Transverse colon (tissue), 4 donors: ENCODE data around the gene HPD. TPM values are rescaled to one million over a fixed set of nuclear protein-coding genes. Genes with fewer than 3 reads are reported as not detected.
"Not testable (repeated sequence)": the region's sequence is repeated elsewhere in the genome, so short reads cannot be mapped to it uniquely, and the experiment has no call there.

Experiments
- DNase-seq: peaks from one replicate; pipeline ENCODE4 v3.0.0-alpha.2; 2019
- H3K27ac ChIP-seq, 4 donors: fragments of 200-600 bp; sonication (generic); 2 replicates each; pipeline ENCODE4 v1.5.1; 2016 to 2018; ENCODE audit warnings: inconsistent platforms in 4 of 4
- H3K27me3 ChIP-seq: fragments of 200-600 bp; sonication (generic); 2 replicates; pipeline ENCODE4 v1.5.1; 2017; ENCODE audit warnings: inconsistent platforms
- H3K36me3 ChIP-seq, 4 donors: fragments of 200-600 bp; sonication (generic); 2 replicates each; pipeline ENCODE4 v1.5.1; 2017 to 2019; ENCODE audit warnings: inconsistent platforms in 4 of 4
- H3K4me1 ChIP-seq, 4 donors: fragments of 200-600 bp; sonication (generic); 2 replicates each; pipeline ENCODE4 v1.5.1; 2017 to 2020; ENCODE audit warnings: inconsistent platforms in 4 of 4
- H3K4me3 ChIP-seq, 4 donors: fragments of 200-600 bp; sonication (generic); 1 replicate in 1 of 4; 2 replicates in 3 of 4; pipeline versions ENCODE4 v1.5.1 to v1.6.1; 2017 to 2019; ENCODE audit warnings: inconsistent platforms in 4 of 4
- H3K9me3 ChIP-seq, 2 donors: fragments of 200-600 bp; sonication (generic); 2 replicates each; pipeline ENCODE4 v1.5.1; 2017 to 2019; ENCODE audit warnings: inconsistent platforms in 2 of 2
- EP300 ChIP-seq: sonication (generic); formaldehyde crosslinking; IDR thresholded peaks from one replicate; pipeline ENCODE4 v1.6.1; 2017; ENCODE audit warnings: antibody characterized with exemption, low read depth
- POLR2A ChIP-seq: fragments of 450-650 bp; IDR thresholded peaks from one replicate; pipeline ENCODE4 v1.6.1; 2016; ENCODE audit warnings: antibody characterized with exemption, mild to moderate bottlenecking, moderate library complexity
- POLR2AphosphoS5 ChIP-seq, 3 donors: sonication (generic); formaldehyde crosslinking; IDR thresholded peaks; one replicate each; pipeline ENCODE4 v1.6.1; 2016; ENCODE audit warnings: antibody characterized with exemption in 3 of 3
- WGBS, 2 donors: methylation state at CpG; one replicate each; pipeline ENCODE4 v1.1.5; 2018; ENCODE audit warnings: low coverage in 1 of 2; 5-methylcytosine and 5-hydroxymethylcytosine counted together
- in situ Hi-C, 4 donors: fragments of 200-750 bp; cut with MboI; loops; one replicate each; pipeline versions ENCODE4 v1.15.0 to v1.15.1; 2017; ENCODE audit warnings: low sequenced_read_pairs in 3 of 4, low pct_ligation_motif_present in 1 of 4, low pct_unique_long_range_greater_than_20kb in 1 of 4
- intact Hi-C: fragments of 100-400 bp; cut with DNase I; formaldehyde crosslinking; loops from one replicate; pipeline ENCODE4 v1.15.1; 2023; ENCODE audit warnings: low total_unique reads
- total RNA-seq, 4 donors: library from RNA; depleted of rRNA; stranded (reverse); fragments of >200 nt; gene quantifications; one replicate each; pipeline ENCODE4 v1.1.0, GENCODE V29; 2016
- TF ChIP-seq, protein P1 (sequence below), 5 experiments: fragments of 200-600 bp in 3 of 5; fragments of 450-650 bp in 2 of 5; sonication (generic) in 3 of 5; IDR thresholded peaks; 1 replicate in 2 of 5; 2 replicates in 3 of 5; pipeline ENCODE4 v1.5.1; 2016 to 2017; ENCODE audit warnings: antibody characterized with exemption in 5 of 5, inconsistent platforms in 3 of 5, mild to moderate bottlenecking in 2 of 5, moderate library complexity in 1 of 5

HPD gene
- total RNA-seq, 4 donors from 2014 or later: 0.41 TPM; not detected in 3

GRCh38 chr12:121872546-121873215 is 14.0 kb upstream of the HPD start:
- peak overlapping the region; percentile 4 to 65 (median 54) for H3K27ac ChIP-seq
- TF ChIP-seq, protein P1, sequence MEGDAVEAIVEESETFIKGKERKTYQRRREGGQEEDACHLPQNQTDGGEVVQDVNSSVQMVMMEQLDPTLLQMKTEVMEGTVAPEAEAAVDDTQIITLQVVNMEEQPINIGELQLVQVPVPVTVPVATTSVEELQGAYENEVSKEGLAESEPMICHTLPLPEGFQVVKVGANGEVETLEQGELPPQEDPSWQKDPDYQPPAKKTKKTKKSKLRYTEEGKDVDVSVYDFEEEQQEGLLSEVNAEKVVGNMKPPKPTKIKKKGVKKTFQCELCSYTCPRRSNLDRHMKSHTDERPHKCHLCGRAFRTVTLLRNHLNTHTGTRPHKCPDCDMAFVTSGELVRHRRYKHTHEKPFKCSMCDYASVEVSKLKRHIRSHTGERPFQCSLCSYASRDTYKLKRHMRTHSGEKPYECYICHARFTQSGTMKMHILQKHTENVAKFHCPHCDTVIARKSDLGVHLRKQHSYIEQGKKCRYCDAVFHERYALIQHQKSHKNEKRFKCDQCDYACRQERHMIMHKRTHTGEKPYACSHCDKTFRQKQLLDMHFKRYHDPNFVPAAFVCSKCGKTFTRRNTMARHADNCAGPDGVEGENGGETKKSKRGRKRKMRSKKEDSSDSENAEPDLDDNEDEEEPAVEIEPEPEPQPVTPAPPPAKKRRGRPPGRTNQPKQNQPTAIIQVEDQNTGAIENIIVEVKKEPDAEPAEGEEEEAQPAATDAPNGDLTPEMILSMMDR (IDR thresholded peaks at IDR 0.05): no peak
- TF ChIP-seq POLR2A (no peak), EP300 (no peak), POLR2AphosphoS5 (IDR thresholded peaks at IDR 0.05) (peak; percentile 9 to 27 (median 11))
- intact Hi-C loops: no loop called here

DNA sequence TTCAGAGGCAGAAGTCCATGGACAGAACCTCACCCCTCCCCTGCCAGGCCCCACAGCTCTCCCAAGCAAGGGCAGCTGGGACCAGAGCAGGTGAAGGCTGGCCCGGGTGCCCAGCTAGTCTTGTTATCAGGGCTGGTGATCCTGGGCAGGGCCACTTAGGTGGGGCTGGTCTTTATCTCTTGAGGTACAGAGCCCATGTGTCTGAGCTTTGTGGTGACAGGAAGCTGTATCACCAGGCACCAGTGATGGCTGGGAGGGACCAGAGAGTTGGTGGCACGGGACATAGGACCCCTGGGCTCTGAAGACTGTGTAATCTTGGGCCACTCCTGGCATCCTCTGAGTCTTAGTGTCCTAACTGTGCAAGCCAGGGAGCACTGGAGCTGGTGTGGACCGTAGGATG is 12.8 kb upstream of the HPD start:
- Histone ChIP-seq H3K27ac (no peak overlapping the region), H3K4me1 (peaks cover 3 to 6% (median 5%) of the 10 kb centered on the region in 4 donors), H3K4me3 (no peak overlapping the region), H3K9me3 (no peaks in the 10 kb centered on the region), H3K36me3 (no peaks in the 10 kb centered on the region), H3K27me3 (no peaks in the 10 kb centered on the region)
- WGBS, 2 donors: 59% methylated on average over 3 of the region's 3 CpGs; no CpG with 5 or more reads in 1 of the 2 donors
- DNase-seq: no peak
- intact Hi-C loops (no loop called here), in situ Hi-C loops (no loop called here)
- TF ChIP-seq, protein P1 (IDR thresholded peaks at IDR 0.05): no peak
- TF ChIP-seq POLR2A (no peak), EP300 (no peak), POLR2AphosphoS5 (IDR thresholded peaks at IDR 0.05) (no peak)

More at GRCh38 chr12:121872546-121873215, 14.0 kb upstream of the HPD start:
- WGBS, 2 donors: 36 to 40% methylated on average over 3 to 5 of the region's 5 CpGs
- in situ Hi-C loops: no loop called here
- H3K36me3 ChIP-seq: no peaks in the 10 kb centered on the region
- H3K4me3 ChIP-seq: no peak overlapping the region
- H3K4me1 ChIP-seq: peaks cover 3 to 6% (median 5%) of the 10 kb centered on the region in 4 donors
- H3K27me3 ChIP-seq: no peaks in the 10 kb centered on the region
- peak; percentile 55 for DNase-seq
- H3K9me3 ChIP-seq: no peaks in the 10 kb centered on the region

DNA sequence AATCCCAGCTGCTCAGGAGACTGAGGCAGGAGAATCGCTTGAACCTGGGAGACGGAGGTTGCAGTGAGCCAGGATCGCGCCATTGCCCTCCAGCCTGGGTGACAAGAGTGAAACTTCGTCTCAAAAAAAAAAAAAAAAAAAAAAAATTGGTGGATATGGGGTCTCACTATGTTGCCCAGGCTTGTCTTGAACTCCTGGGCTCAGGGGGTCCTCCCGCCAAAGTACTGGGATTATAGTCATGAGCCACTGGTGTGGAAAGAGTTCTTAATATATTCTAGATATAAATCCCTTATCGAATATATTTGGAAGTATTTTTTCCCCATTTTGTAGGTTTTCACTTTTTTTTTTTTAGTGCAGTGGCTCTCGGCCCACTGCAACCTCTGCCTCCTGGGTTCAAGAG is 10.6 kb upstream of the HPD start:
- DNase-seq, H3K4me1 ChIP-seq, in situ Hi-C loops, H3K4me3 ChIP-seq, H3K9me3 ChIP-seq, H3K27me3 ChIP-seq, intact Hi-C loops, H3K36me3 ChIP-seq, H3K27ac ChIP-seq: not testable (repeated sequence)
- WGBS, 2 donors: 93 to 95% methylated on average over 2 to 8 of the region's 8 CpGs

- 53 to 76% methylated on average over 4 of the region's 4 CpGs for WGBS, 2 donors
- DNase-seq: no peak
- Histone ChIP-seq H3K36me3 (no peaks in the 10 kb centered on the region), H3K4me1 (no peaks in the 10 kb centered on the region), H3K9me3 (no peaks in the 10 kb centered on the region), H3K4me3 (no peak overlapping the region), H3K27ac (no peak overlapping the region), H3K27me3 (no peaks in the 10 kb centered on the region)
- TF ChIP-seq POLR2A (no peak), POLR2AphosphoS5 (IDR thresholded peaks at IDR 0.05) (no peak), EP300 (no peak)
- TF ChIP-seq, protein P1 (IDR thresholded peaks at IDR 0.05): no peak
- in situ Hi-C loops (no loop called here), intact Hi-C loops (no loop called here)
Observed at GRCh38 chr12:121866331-121866730, 7.7 kb upstream of the HPD start.
